GM21723 (cell line): Measurements from ENCODE around the gene RNF17.
"Not testable (repeated sequence)": the region's sequence is repeated elsewhere in the genome, so short reads cannot be mapped to it uniquely, and the experiment has no call there.

Experiments used
- ATAC-seq: cut with Tn5 transposase; IDR thresholded peaks from one replicate; pipeline ENCODE4 v1.9.1; 2021; ENCODE audit warnings: mild to moderate bottlenecking, moderate library complexity; ENCODE audit not compliant: unreplicated experiment

Gene RNF17

DNA sequence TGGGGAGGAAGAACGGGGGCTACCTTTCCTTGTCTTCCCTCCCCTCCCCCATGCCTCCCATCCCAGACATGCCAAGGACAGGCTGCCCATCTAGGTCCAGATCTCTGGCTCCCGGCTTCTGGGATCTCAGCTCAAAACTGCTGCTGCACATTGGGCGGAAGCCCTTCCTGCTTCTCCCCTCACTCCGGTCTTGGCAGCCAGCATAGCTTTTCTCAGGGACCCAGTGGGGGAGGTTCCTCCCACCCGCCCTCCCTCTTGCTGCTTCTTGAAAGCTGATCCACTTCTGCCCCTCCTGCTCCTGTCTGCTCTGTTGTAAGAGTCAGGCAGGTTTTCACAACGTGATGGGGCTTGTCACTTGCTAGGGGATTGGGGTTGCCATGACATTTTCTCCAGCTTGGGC lies 21.7 kb upstream of the RNF17 start:
- no peak for ATAC-seq

DNA sequence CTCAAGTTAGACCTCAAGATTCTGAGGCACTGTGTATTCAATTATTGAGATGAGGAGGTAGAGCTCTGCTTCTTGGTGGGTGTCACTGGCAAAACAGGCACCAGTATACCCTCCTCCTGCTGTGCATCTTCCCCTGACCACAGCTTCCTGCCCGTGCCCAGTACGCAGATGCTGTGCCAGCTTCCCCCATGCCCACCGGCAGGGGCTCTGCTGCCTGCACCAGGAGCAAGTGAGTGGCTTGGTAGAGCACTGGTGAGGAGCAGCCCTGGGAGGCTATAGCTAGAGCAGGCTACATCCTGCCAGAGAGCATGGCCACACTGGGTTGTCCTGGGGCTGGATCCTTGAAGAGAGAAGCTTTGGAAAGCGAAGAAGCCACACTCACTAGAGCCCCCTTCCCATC lies 21.0 kb upstream of the RNF17 start:
- no peak for ATAC-seq

DNA sequence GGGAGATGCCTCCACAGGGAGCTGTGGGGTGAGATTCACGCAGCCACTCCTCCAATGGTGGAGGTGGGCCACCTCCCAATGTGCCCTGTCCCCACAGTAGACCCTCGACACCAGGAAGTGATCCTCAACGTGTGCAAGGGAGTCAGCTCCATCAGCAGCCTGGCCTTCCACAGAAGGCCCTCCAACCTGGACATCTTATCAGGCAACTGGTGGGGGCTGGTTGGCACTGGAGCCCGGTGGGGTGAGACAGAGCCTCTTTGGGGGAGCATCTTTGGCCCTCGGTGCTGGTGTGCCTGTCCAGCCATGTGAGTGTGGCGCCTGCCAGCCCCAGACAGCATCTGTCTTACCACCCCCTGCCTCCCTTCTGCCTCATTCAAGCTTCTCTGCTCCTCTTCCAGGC lies 19.7 kb upstream of the RNF17 start:
- ATAC-seq = no peak

DNA sequence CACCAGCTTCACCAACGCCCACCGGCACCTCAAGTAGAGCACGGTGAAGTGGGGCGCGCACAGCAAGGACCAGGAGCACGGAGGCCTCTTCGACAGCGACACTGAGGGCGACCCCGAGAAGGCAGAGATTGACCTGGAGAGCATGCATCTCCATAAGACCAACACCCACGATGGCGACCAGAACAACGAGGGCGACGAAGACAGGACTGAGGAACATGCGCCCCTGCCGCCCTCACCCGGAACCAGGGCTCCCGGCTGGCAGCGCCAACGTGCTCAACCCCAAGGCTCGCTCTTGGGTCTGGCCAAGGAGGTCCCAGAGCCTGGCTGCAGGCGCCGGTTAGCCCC lies 18.5 kb upstream of the RNF17 start:
- ATAC-seq = no peak

DNA sequence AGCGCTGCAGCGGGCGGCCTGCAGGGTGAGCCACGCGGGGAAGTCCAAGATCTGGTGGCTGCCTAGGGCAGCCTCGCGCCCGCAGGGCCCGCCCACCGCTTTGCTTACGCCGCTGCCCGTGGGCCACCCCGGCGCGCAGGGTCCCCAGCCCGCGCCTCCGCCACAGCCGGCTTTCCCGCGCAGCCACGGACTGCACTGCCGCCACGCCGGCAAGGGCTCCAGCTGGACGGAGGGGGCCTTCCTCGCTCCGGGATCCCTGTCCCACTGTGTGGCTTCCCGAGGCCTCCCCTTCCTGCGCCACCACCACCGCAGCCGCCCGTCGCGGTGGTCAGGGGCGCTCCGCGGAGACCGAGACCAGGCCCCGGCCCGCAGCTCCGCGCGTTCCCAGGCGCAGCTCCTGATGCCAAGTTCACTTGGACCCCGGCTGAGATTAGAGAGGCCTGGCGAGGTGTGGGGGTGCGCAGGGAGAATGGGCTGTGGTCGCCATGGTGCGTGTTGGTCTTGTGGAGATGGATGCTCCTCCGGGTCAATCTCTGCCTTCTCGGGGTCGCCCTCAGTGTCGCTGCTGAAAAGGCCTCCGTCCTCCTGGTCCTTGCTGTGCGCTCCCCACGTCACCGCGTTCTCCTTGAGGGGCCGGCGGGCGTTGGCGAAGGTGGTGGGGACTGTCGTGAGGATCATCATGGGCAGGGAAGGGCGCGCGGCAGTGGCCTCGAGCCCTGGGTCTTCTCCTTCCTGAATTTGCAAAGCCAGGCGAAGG lies 17.9 kb upstream of the RNF17 start:
- ATAC-seq = no peak

DNA sequence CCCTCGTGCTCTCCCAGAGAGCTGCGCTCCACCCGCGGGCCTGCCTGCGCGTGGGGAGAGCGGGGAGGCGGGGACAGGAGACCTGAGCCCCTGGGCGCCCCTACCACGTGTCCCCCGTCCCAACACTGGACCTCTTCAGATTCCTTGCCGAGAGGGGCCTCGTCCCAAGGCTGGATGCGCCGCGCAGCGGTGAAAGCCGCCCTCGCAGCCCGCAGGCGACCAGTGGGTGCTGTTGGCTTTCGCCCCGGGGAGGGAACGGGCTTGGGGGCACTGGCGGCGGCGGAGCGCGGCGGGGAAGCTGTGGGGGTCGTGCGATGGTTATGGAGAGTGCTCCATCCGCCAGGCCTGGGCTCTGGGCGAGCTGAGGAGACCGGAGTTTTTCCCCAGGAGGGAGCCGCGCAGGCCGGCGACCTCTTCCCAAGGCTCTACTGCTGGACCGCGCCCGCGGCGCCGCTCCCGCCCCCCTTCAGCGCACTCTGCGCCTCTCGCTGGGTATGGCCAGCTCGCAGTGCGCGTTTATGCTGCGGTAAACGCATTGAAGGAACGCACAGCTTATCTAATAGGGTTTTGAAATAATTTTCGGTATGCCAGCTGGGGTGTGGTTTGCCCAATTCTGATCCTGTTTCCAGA lies 17.2 kb upstream of the RNF17 start:
- no peak for ATAC-seq

DNA sequence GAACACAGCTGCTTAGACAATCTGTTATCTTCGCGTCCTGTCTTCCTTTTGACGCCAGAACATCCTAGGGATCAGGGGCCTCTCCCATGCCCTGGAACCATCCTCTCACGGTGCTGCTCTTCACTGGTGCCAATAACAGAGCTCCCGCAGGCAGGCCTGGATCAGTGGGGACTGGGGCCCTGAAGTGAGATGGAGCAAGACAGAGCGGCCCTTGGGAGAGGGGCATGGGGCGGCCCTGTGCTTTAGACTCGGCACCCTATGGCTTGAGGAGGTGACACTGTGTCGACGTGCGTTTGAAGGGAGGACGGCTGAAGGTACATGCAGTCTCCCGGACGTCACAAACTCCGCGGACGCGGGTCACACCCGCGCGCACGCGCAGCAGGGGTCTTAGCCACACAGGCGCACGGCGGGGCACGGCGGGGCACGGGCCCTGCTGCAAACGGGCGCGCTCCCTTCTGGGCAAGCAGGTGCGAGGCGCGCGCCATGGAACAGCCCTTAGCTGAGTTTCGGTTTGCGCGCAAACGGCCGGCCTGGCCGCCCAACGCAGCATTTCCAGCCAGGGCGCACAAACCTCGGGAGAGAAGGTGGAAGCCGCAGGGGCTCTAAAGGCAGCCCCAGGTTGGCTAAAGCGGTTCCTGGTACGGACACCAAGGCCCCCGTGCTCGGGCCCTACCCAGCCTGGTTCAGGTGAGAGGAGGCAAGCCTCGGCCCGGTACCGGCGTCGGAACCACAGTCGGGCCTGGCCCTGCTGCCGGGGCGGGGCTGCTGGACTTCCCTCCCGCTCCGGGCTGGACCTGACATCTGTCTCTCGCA lies 16.5 kb upstream of the RNF17 start:
- ATAC-seq = no peak

DNA sequence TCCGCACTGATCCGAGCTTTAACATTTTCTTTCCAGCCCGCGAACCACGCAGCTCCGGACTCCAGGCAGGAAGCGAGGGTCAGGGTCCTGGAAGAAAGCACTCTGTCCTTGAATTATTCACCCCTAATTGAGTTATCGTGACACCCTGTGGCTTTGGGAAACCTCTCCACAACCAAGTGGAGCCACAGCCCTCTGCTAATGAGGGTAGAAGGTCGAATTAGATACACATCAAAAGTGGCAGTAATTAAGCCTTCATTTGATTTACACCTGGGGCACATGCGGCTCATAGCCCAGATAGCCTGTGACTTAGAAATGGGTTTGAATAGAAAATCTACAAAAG lies 15.9 kb upstream of the RNF17 start:
- no peak for ATAC-seq

DNA sequence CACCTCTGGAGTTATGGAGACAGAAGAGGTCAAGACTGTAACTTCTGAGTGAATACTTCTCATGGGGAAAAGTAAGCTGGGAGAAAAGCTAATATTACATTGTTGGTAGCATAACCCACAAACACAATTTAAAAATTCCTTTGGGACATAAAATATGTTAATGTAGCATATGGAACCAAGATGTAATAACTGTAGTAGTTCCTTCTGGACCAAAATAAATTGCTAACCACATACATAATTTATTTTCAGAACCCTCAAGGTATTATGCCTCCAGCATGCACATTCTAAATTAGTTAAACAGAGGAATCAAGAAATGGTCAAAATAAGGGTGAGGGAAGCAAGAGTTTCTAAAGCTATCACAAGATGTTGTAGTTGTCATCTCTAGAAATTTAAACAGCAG lies 4.8 kb upstream of the RNF17 start:
- no peak for ATAC-seq

DNA sequence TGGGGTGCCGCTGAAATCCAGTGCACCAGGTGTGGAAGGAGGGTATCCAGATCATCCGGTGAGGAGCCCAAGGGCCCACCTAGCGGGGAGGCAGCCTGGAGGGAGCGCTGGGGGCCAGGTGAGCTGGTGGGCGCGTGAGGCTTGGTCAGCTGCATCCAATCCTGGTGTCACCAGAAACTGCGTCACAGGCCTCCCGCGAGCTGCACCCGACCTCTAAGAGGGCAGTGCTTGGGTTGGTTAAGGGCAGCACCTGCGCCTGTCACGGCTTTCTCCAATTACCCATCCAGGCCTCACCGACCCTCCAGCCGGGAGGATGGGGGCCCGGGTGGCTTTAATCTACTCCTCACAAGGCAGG lies 284 bp downstream of the RNF17 start:
- ATAC-seq = no peak

DNA sequence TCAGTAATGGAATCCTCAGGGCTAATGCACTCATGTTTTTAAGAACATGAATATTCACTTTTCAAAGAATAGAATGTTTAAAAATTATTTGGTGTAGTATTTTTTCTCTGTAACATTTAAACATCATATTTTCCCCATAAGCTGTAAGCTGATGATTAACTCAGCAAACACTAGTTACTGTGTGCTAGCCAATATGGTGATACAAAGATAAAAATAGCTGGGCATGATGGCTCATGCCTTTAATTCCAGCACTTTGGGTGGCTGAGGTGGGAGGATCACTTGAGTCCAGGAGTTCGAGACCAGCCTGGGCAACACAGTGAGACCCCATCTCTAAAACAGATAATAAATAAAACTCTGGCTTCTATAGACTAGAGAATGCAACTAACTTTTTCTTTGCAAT lies 13.2 kb downstream of the RNF17 start:
- no peak for ATAC-seq

DNA sequence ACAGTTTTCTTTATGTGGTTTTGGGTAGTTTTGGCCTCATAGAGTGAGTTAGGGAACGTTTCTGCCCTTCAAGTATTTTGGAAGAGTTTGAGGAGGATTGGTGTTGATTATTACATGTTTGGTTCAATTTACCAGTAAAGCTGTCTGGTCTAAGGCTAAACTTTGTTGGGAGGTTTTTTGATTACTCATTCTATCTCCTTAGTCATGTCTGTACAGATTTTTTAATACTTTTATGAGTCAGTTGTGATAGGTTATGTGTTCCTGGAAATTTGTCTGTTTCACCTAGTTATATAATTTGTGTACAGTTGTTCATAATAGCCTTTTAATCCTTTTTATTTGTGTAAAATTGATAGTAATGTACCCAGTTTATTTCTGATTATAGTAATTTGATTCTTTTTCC lies 20.4 kb downstream of the RNF17 start:
- ATAC-seq = no peak

DNA sequence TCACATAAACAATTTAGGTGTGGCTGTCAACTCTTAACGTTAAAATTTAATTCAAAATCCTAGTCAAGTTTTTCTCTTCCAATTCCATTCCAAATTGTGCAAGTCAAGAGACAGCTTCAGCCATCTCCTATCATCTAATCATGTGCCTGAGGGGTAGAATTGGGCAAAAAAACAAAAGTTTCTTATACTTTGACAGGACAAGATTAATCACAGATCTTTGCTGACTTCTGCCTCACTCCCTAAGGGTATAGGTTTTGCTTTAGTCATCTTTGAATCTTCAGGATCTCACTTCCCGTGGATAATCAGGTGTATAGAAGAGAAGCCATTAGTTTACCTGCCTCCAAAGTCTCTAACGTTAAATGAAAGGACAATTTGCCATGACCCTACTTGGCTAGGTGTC lies 24.6 kb downstream of the RNF17 start:
- ATAC-seq = no peak

DNA sequence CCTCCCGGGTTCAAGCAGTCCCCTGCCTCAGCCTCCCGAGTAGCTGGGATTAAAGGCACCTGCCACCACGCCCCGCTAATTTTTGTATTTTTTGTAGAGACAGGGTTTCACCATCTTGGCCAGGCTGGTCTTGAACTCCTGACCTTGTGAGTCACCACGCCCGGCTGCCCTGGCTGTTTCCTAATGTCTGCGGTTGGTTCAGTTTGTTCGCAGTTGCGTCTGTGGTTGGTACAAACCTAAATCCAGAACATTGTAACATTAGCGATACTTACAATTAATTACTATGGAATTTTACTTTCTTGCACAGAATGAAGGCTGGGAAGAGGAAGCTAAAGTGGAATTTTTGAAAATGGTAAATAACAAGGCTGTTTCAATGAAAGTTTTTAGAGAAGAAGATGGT lies 38.1 kb downstream of the RNF17 start:
- no peak for ATAC-seq

DNA sequence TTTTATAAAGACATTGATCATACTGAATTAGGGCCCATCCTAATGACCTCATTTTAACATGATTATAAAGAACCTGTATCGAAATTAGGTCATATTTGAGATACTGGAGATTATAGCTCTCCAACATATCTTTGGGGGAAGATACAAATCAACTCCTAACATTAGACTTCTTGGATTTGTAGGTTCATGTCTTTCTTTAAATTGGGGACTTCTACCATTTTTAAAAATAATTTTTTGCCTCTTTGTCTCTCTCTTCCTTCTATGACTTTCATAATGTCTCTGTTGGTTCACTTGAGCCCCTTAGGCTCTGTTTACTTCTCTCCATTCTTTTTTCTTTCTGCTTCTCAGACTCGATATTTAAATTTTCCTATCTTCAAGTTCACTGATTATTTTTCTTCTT lies 57.2 kb downstream of the RNF17 start:
- ATAC-seq = no peak

DNA sequence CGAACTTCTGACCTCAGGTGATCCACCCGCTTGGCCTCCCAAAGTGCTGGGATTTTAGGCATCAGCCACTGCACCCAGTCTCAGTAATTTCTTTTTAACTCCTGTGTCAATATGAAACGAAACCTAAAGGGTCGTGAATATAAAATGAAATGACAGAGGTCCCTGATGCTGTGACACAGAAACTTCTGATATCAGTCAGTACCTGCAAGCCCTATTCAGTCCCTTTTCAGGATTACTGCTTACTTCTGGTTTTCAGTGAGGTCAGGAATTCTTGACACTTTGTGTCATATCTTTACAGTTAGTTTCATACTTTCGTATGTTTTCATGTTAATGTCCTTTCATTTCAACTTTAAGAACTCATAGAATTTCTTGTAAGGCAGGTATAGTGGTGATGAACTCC lies 58.7 kb downstream of the RNF17 start:
- no peak for ATAC-seq

DNA sequence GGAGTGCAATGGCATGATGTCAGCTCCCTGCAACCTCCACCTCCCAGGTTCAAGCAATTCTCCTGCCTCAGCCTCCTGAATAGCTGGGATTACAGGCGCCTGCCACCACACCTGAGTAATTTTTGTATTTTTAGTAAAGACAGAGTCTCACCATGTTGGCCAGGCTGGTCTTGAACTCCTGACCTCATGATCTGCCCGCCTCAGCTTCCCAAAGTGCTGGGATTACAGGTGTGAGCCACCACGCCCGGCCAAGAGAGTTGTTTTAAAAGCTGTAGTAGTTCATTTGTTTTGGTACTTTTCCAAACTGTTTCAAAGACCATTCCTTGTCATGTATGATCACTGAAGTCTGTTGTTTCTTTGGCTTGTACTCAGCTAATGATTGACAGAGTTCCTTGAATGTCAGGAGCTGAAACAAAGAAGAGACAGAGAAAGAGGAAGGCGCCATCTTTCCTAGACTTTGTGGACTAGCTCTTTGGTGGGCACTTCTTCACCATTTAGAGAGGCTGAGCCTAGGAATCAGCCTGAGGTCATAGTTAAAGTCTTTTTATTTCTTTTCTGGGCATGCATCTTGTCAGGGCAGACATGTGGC lies 59.2 kb downstream of the RNF17 start:
- not testable (repeated sequence) for ATAC-seq

DNA sequence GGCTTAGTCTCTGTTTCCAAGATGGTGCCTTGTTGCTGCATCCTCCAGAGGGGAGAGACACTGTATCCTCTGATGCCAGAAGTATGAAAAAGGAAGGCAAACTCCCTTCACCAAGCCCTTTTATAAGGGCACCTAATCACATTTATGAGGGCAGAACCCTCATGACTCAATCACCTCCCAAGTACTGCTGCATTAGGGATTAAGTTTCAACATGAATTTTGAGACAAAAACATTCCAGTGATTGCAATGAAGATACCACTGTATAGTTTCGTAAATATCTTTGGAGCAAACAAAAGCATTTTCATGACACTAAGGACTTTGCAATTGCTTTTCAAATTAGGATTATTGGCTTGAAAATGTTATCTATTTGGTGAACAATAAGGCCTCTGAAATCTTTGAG lies 63.8 kb downstream of the RNF17 start:
- no peak for ATAC-seq

DNA sequence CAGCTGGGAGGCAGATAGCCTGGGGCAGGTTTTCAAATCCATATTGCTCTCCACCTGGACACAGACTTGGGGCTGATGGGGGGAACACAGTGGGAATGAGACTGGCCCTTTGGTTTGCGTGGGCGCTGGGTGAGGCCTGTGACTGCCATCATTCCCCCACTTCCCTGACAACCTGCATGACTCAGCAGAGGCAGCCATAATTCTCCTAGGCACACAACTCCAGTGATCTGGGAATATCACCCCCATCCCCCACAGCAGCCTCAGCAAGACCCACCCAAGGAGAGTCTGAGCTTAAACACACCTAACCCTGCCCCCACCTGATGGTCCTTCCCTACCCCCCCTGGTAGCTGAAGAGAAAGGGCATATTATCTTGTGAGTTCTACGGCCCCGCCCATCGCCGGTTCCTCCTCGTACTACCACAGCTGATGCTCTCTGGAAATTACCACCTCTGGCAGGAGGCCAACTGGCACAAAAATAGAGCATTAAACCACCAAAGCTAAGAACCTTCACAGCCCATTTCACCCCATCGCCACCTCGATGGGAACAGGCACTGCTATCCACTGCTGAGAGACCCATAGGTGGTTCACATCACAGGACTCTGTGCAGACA lies 71.0 kb downstream of the RNF17 start:
- ATAC-seq = no peak

DNA sequence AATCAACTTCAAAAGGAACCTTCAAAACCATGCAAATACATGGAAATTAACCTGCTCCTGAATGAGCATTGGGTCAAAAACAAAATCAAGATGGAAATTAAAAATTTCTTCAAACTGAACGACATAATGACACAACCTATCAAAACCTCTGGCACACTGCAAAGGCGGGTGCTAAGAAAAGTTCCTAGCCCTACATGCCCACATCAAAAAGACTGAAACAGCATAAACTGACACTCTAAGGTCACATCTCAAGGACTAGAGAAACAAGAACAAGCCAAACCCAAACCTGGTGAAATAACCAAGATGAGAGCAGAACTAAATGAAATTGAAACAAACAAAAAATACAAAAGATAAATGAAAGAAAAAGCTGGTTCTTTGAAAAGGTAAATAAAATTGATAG lies 73.6 kb downstream of the RNF17 start:
- ATAC-seq = not testable (repeated sequence)

DNA sequence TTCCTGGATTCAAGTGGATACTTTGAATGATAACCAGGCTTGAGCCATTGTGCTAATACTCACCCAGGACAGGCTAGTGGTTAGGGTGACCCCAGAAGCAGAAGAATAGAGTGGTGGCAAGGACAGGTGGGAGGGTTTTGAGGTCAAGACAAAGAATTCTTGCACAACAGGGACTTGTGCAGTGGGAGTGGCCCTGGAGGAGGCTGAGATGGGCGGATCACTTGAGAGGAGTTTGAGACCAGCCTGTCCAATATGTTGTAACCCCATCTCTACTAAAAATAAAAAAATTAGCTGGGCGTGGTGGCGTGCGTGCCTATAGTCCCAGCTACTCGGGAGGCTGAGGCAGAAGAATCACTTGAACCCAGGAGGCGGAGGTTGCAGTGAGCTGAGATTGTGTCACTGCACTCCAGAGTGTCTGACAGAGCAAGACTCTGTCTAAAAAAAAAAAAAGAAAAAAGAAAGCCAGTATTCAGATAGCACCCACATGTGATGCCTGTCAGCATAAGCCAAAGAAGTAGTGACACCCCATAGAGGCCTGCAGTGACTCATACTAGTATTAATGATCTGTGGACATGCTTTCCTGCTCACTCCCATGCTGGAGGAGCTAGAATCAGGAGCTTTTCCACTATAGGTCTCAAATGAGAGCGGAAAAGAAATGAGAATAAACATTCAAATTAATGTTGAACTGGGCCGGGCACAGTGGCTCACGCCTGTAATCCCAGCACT lies 78.7 kb downstream of the RNF17 start:
- ATAC-seq = no peak
